NCI-H1417 treated with DMSO at 0.1 percent for 48 hours (cell line): ENCODE measurements around the gene RPH3AL.
"Not testable (repeated sequence)": the region's sequence is repeated elsewhere in the genome, so short reads cannot be mapped to it uniquely, and the experiment has no call there.

Source experiments
- DNase-seq: peaks from one replicate; lab custom pipeline; 2025; lab: John Stamatoyannopoulos, UW

RPH3AL gene

DNA sequence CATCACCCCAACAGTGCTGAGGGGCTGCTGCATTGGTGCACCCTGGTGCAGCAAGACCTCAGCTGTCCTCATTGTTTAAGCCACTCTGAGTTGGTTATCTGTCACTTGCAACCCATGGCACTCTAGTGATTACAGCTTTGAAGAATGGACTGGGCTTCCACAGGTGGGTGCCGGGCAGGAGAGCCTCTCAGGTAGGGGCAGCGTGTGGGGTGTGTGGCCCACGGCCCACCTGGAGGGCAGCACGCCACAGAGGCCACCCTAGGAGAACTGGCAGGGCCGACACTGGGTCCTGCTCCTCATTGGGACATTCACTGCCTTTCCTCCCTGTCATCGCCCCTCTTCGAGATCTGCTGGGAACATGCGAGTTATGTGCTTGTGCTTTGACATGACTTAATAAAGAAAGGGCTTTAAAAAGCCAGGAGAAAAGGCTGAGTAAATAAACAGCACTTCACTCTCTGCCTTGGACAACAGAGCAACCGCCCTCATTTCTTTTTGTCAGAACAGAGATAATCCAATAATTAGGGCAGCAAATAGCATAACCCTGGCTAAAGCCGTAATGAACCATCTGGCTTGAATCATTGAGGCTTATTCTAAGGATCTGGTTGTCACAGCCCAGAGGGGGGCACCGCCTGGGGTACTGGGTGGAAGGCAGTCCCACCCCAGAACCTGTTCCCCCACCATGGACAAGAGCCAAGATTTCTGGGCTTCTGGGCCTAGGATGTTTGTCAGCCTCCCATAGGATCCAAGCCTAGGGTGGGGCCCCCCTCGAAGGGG is 174.1 kb downstream of the RPH3AL start:
- DNase-seq, result no peak

DNA sequence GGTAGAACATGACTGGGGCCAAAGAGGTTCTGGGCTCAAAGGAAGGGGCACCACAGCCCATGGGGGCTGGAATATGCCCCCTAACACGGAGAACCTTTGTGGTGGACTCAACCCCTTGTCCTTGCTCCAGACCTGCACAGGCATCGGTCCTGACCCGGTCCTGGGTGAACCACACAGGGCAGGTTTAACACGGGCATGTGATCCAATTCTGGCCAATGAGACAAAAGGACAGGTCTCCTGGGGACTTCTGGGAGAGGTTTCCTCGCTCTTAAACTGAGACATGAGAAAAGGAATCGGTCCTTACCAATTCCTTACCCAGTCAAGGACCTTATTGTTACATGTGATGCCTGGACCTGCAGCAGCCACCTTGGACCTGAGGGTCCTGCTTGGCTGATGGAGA is 174.8 kb downstream of the RPH3AL start:
- no peak for DNase-seq

DNA sequence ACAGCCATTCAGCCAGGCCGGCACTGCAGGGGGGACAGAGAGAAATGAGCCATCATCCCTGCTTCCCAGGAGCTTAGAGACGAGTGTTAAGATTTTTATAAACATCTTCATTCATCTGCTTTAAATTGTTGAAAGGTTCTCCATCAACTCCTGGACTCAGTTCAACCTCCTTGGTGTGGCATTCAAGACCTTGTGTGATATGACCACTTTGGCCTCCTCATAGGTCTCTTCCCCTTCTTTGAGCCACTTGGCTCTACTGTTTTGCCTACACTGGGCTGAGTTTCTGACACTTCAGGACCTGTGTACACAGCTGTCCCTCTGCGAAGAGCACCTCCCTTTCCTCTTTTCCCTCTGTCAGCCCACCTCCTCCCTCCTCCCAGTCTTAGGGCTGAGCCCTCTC is 175.5 kb downstream of the RPH3AL start:
- no peak for DNase-seq

DNA sequence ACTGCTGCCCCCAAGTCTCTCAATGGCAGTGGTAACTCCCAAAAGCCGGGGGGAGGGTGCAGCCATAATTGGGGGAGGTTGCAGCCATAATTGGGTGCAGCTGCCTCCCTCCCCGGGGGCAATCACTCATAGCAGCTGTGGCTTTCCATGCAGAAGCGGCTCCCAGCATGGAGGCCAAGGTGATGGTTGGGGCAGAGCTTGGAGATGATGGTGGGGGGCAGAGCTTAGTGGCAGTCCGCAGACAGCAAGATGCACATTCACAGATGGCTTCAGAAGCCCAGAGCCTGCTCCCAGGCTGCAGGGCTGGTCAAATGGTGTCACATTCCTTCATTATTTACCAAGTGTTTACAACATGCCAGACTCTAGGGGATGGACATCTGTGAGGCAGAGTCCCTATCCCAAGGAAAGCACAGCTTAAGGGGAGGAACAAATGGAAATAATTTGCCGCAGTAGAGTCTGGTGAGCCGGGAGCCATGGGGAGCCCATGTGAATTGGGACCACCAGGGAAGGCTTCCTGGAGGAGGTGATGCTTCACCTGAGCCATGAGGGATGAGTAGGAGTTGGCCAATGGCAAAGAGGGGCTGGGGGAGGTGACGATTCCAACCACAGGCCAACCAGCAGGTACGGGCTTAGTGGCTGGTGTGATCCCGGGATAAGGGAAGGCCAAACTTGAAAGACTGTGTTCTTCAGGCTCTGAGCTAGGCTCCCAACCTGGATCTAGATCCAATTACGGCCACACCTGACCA is 179.3 kb downstream of the RPH3AL start:
- DNase-seq, result no peak

DNA sequence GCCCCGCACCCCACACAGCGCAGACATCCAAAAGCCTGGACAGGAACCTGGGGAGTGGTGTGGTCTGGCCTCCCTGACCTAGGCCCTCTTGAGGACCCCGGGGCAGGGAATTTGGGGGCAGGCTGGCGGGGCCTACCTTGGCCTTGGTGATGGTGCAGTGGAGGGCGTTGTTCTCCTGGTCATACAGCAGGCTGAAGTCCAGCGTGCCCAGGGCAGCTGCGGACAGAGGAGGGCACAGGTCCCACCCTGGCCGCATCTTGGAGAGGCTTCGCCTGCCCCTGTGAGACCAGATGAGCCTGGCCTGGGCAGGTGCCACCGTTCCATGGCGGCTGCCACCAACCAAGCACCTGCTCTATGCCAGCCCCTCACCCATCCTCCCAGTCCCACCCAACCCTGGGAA is 180.2 kb downstream of the RPH3AL start:
- no peak for DNase-seq

DNA sequence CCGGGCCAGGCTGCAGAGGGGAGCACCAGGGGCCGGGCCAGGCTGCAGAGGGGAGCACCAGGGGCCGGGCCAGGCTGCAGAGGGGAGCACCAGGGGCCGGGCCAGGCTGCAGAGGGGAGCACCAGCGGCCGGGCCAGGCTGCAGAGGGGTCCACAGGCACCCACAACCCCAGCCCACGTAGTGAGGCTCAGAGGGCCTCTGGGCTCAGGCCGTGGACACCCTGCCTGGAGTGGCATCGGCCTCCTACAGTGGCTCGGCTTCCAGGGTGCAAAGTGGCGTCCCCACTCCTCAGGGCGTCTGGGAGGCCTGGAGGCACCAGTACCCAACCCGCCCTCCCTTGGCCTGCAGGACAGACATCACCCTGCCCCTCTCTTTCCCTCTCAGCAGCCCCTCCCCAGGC is 180.7 kb downstream of the RPH3AL start:
- no peak for DNase-seq

DNA sequence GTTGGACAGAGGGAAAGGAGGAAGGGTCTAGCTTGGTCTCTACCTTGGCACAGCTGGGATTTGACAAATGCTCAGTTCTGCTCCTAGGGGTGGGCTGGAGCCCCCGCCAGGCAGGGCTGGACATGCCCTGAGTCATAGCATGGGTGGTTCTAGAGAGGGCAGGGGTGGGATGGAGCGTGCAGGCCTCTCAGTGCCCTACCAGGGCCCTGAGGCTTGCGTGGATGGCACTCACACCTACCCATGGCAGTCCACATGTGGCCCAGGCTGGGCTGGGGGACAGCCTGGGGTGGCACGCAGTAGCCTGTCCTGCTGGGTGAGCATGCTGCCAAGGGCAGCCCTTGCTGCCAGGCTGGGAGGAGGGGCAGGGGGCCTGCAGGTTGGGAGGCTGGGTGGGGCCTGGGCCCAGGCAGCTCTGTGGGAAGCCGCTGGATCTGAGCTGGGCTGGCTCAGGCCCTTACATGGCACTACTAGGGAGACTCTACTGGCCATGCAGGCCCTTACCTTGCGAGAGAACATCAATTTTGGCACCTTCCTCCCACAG is 182.4 kb downstream of the RPH3AL start:
- no peak for DNase-seq

DNA sequence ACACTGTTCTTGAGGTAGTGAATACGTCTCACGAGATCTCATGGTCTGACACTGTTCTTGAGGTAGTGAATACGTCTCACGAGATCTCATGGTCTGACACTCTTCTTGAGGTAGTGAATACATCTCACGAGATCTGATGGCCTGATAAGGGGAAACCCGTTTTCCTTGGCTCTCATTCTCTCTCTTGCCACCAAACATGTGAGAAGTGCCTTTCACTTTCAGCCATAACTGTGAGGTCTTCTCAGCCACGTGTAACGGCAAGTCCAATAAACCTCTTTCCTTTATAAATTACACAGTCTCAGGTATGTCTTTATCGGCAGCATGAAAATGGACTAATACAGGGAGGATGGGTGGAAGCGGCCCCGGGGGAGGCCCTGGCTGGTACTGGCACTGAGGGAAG is 184.0 kb downstream of the RPH3AL start:
- DNase-seq, result not testable (repeated sequence)

DNA sequence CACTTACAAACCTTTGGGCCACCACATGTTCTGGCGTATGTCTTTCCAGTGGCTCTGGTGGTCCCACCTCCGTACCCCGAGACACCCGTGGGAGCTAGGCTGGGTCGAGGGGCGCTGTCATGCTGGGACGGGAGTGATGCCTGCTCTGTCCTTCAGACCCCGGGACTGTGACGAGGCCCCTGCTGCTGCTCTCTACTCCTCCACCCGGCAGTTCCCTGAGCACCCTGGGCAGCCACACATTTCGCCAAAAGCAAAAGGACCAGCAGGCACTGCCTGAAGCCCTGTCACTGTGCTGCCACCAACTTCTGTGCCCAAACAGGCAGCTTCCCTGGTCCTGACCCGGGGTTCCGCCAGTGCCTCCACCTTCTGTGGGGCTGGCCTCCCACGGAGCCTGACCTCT is 186.7 kb downstream of the RPH3AL start:
- no peak for DNase-seq

DNA sequence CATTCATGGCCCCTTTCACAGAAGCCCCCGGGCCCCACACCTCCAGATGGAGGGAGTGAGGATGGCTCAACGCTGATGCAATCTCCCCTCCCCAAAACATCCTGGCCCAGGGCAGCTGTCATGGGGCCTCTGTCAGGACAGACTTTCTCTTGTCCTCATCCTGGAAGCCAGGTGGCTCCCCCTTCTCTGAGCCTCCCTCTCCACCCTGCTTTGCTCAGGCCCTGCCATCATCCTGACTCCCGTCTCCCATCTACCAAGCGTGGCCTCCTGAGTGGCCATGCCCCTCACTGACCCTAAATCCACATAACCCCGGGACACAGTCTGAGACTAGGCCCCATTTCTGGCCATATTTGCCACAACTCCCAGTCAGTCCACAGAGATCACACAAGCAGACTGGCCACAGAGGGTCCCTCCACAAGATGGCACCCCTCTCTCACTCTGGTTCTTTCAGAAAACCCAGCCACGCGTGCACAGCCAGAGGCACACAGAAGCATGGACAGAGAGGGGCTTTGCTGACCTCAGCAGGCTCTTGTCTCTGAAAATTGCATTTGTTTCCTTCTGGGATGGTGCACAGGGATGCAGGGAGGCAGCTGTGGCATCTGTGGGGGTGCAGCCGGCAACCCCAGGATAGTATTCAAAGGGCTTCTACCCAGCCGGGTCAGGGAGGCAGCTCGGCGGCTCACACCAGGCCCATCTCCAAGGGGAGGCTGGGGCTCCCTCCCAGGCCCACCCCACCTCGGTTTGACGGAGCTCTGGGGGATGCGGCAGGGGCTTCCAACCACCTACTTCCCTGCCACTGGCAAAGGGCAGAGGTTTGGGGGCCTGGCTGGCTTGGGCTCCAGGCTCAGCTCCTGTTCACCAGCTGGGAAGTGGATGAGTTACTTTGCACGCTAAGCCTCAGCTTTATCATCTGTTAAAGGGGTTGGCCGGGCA is 188.0 kb downstream of the RPH3AL start:
- no peak for DNase-seq

DNA sequence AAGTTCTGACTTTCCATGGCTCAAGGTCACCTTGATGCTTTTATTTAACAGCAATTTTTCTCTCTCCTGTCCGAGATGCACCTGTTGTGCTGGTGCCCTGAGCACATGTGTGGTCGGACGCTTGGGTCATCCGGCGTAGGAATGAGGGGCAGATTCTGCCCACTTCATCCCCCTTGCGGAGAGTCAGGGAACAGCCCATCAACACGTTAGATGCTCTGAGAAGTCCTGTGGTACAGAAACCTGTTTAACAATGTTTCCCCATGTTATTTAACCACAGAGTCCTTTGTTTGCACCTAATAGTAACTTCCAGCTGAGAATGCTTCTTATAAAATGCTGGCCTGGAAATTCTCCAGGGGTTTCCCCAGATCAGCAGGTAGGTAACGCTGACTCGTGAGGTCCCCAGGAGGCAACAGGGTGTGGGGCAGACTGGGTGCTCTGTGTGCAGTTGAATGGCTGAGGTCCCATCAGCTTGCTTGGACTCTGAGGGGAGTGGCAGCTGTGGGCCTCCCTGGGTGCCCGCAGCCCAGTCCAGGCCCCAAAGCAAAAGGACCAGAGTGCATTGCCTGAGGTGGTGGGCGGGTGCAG is 189.0 kb downstream of the RPH3AL start:
- DNase-seq, result no peak

DNA sequence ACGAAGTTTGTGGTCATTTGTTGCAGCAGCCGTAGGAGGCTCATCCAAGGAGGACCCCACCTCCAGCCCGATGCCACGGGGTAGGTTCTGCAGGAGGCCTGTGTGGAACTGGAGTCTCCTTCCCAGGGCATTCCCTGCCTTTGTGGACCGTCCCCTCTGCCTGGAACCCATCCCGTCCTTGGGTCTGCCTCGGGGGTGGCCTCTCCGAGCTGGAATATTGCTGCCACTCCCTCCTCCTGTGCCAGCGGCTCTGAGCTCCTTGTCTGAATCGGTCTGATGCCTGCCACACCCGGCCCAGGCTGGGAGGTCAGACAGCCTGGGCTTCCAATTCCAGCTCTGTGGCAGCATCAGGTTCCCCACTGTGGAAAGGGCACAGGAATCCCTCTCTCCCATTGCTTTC is 189.9 kb downstream of the RPH3AL start:
- DNase-seq, result no peak
